B cell (primary cell): ENCODE data around the gene CUBN.

ENCODE experiments used
- EZH2 ChIP-seq: IDR thresholded peaks from 2 replicates; pipeline ENCODE4 v1.6.1; 2012; ENCODE audit warnings: borderline replicate concordance, low read depth, mild to moderate bottlenecking, moderate library complexity, low read length; ENCODE audit not compliant: insufficient read depth, poor library complexity, severe bottlenecking
- TF ChIP-seq, protein P1 (sequence below): fragments of 200-600 bp; IDR thresholded peaks from one replicate; pipeline ENCODE4 v1.8.0; 2022; ENCODE audit warnings: antibody characterized with exemption, mild to moderate bottlenecking

DNA sequence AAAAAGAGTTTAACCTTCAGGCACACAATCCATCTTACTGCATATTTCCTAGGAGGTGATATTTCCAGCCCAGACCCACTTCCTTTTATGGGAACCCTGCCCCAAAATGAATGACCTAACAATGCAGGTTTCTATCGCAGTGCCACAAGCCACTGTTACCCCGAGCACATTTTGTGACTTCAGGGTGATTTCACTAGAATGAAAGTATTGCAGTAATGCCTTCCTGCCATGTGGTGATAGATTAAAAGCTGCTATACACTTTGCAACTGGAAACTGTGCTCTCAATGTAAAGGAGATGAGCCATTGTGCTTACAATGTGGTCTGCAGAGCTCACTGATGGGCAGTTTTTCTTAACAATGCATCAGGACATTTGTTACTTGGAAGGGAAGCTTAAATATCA is 221.9 kb downstream of the CUBN start:
- TF ChIP-seq, protein P1, sequence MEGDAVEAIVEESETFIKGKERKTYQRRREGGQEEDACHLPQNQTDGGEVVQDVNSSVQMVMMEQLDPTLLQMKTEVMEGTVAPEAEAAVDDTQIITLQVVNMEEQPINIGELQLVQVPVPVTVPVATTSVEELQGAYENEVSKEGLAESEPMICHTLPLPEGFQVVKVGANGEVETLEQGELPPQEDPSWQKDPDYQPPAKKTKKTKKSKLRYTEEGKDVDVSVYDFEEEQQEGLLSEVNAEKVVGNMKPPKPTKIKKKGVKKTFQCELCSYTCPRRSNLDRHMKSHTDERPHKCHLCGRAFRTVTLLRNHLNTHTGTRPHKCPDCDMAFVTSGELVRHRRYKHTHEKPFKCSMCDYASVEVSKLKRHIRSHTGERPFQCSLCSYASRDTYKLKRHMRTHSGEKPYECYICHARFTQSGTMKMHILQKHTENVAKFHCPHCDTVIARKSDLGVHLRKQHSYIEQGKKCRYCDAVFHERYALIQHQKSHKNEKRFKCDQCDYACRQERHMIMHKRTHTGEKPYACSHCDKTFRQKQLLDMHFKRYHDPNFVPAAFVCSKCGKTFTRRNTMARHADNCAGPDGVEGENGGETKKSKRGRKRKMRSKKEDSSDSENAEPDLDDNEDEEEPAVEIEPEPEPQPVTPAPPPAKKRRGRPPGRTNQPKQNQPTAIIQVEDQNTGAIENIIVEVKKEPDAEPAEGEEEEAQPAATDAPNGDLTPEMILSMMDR, result no peak
- TF ChIP-seq EZH2, result no peak
